HepG2 (cell line): ENCODE data around the gene FNIP2. TPM values are rescaled to one million over a fixed set of nuclear protein-coding genes. Genes with fewer than 3 reads are reported as not detected.

Source experiments
- AGO1 ChIP-seq: fragments of 200-400 bp; formaldehyde crosslinking; IDR thresholded peaks from 2 replicates; pipeline ENCODE4 v1.6.1; 2017; ENCODE audit warnings: mild to moderate bottlenecking, low read depth, low read length, moderate library complexity; ENCODE audit not compliant: poor library complexity, severe bottlenecking
- CEBPB ChIP-seq: IDR thresholded peaks from 2 replicates; pipeline ENCODE4 v1.6.1; 2011; ENCODE audit warnings: low read depth, low read length, improper control_type of control experiment, borderline replicate concordance
- CREBL2 ChIP-seq: sonication (generic); formaldehyde crosslinking; IDR thresholded peaks from 2 replicates; pipeline ENCODE4 v1.8.1; 2023; ENCODE audit warnings: missing genetic modification reagents, mild to moderate bottlenecking, borderline replicate concordance
- DPF2 ChIP-seq: sonication (generic); formaldehyde crosslinking; IDR thresholded peaks from 2 replicates; pipeline ENCODE4 v1.4.0; 2020; ENCODE audit warnings: mild to moderate bottlenecking, low read depth, missing genetic modification reagents, borderline replicate concordance
- ELF1 ChIP-seq: sonication (generic); formaldehyde crosslinking; IDR thresholded peaks from 2 replicates; pipeline ENCODE4 v1.4.0; 2020; ENCODE audit warnings: missing genetic modification reagents
- FOXC1 ChIP-seq: sonication (generic); formaldehyde crosslinking; IDR thresholded peaks from 2 replicates; pipeline ENCODE4 v1.8.0; 2022; ENCODE audit warnings: mild to moderate bottlenecking, missing genetic modification reagents, borderline replicate concordance
- HDAC1 ChIP-seq: sonication (generic); formaldehyde crosslinking; IDR thresholded peaks from 2 replicates; pipeline ENCODE4 v1.5.1; 2020; ENCODE audit warnings: mild to moderate bottlenecking, missing genetic modification reagents
- MED13 ChIP-seq: sonication (generic); formaldehyde crosslinking; IDR thresholded peaks from 2 replicates; pipeline ENCODE4 v1.5.0; 2020; ENCODE audit warnings: missing genetic modification reagents
- USF2 ChIP-seq, 2 experiments: sonication (generic) in 1 of 2; formaldehyde crosslinking in 1 of 2; IDR thresholded peaks; 2 replicates each; pipeline versions ENCODE4 v1.5.1 to v1.6.1; 2011 to 2020; ENCODE audit warnings: borderline replicate concordance in 1 of 2, low read depth in 1 of 2, low read length in 1 of 2, mild to moderate bottlenecking in 1 of 2, missing genetic modification reagents in 1 of 2, moderate library complexity in 1 of 2
- YEATS2 ChIP-seq: sonication (generic); formaldehyde crosslinking; IDR thresholded peaks from 2 replicates; pipeline ENCODE4 v1.4.0; 2020; ENCODE audit warnings: missing genetic modification reagents, borderline replicate concordance
- ZMYM4 ChIP-seq: sonication (generic); formaldehyde crosslinking; IDR thresholded peaks from 2 replicates; pipeline ENCODE4 v1.8.1; 2023; ENCODE audit warnings: mild to moderate bottlenecking, missing genetic modification reagents
- ZNF160 ChIP-seq: sonication (generic); formaldehyde crosslinking; IDR thresholded peaks from 2 replicates; pipeline ENCODE4 v1.8.0; 2022; ENCODE audit warnings: mild to moderate bottlenecking, inconsistent platforms, missing genetic modification reagents
- ZNF17 ChIP-seq: sonication (generic); formaldehyde crosslinking; IDR thresholded peaks from 2 replicates; pipeline ENCODE4 v1.5.0; 2020; ENCODE audit warnings: mild to moderate bottlenecking, missing genetic modification reagents
- ZNF232 ChIP-seq: sonication (generic); formaldehyde crosslinking; IDR thresholded peaks from 2 replicates; pipeline ENCODE4 v1.4.0; 2020; ENCODE audit warnings: missing genetic modification reagents, borderline replicate concordance
- ZNF501 ChIP-seq: sonication (generic); formaldehyde crosslinking; IDR thresholded peaks from 2 replicates; pipeline ENCODE4 v1.5.1; 2020; ENCODE audit warnings: mild to moderate bottlenecking, moderate library complexity, missing genetic modification reagents
- ZNF556 ChIP-seq: sonication (generic); formaldehyde crosslinking; IDR thresholded peaks from 2 replicates; pipeline ENCODE4 v1.4.0; 2020; ENCODE audit warnings: mild to moderate bottlenecking, missing genetic modification reagents, borderline replicate concordance
- ZNF703 ChIP-seq: sonication (generic); formaldehyde crosslinking; IDR thresholded peaks from 2 replicates; pipeline ENCODE4 v1.5.1; 2020; ENCODE audit warnings: missing genetic modification reagents, mild to moderate bottlenecking, moderate library complexity, borderline replicate concordance
- ZSCAN29 ChIP-seq: sonication (generic); formaldehyde crosslinking; conservative IDR thresholded peaks from 2 replicates; pipeline ENCODE4 v1.4.0; 2020; ENCODE audit warnings: mild to moderate bottlenecking, missing genetic modification reagents
- polyA plus RNA-seq, 8 experiments: library from polyadenylated mRNA; depleted of rRNA in 3 of 8; stranded (reverse) in 7 of 8; unstranded in 1 of 8; fragments of >200 nt; fragmentation: Illumina TruSeq in 4 of 8; extraction: Trizol in 4 of 8; gene quantifications; 2 replicates each; pipeline versions ENCODE4 v1.2.1 to v1.2.3, GENCODE V29; 2011 to 2016; ENCODE audit warnings: low read depth in 4 of 8, missing spikeins in 1 of 8, mixed read lengths in 1 of 8; ENCODE audit not compliant: insufficient read depth in 1 of 8
- total RNA-seq, 5 experiments: library from RNA; depleted of rRNA; stranded (reverse); fragments of >200 nt; fragmentation: Illumina TruSeq; extraction: Trizol; gene quantifications; 2 replicates each; pipeline ENCODE4 v1.2.3, GENCODE V29; 2016; ENCODE audit warnings: low read depth in 1 of 5
- TF ChIP-seq, protein P1 (sequence below): sonication (generic); formaldehyde crosslinking; IDR thresholded peaks from 2 replicates; pipeline ENCODE4 v1.8.1; 2022; ENCODE audit warnings: low read depth, mild to moderate bottlenecking, missing genetic modification reagents
- TF ChIP-seq, protein P2 (sequence below): sonication (generic); formaldehyde crosslinking; IDR thresholded peaks from 2 replicates; pipeline ENCODE4 v1.5.0; 2020; ENCODE audit warnings: mild to moderate bottlenecking, missing genetic modification reagents, moderate library complexity

The FNIP2 gene
- total and polyA plus RNA-seq, 2 of the 13 experiments (the other 11 are each of a cell fraction or from before 2014, with no cell fraction given), result 15.5 to 21.0 TPM

- TF ChIP-seq AGO1 (no peak), USF2 (IDR thresholded peaks at IDR 0.05; ENCODE audit: low read depth, low read length) (no peak), USF2 (CRISPR knock-in tag; IDR thresholded peaks at IDR 0.05; ENCODE audit: borderline replicate concordance) (no peak), MED13 (CRISPR knock-in tag) (0 out of 2 replicates have a peak, but pooled peaks have one; percentile 48), YEATS2 (CRISPR knock-in tag) (peak; percentile 77), CREBL2 (0 out of 2 replicates have a peak, but pooled peaks have one; percentile 31), FOXC1 (CRISPR knock-in tag) (peak; percentile 61; the same call in 1 of the 2 replicates), ELF1 (CRISPR knock-in tag) (peak; percentile 95), HDAC1 (CRISPR knock-in tag) (peak; percentile 98), ZSCAN29 (0 out of 2 replicates have a peak, but pooled peaks have one; percentile 16), ZNF232 (CRISPR knock-in tag) (peak; percentile 69; the same call in 1 of the 2 replicates), CEBPB (no peak), ZNF17 (CRISPR knock-in tag) (0 out of 2 replicates have a peak, but pooled peaks have one; percentile 29), DPF2 (no peak), ZNF703 (CRISPR knock-in tag) (no peak), ZMYM4 (CRISPR knock-in tag) (peak; percentile 70; the same call in 1 of the 2 replicates), ZNF160 (peak; percentile 68; the same call in 1 of the 2 replicates), ZNF501 (CRISPR knock-in tag) (peak; percentile 85), ZNF556 (CRISPR knock-in tag) (peak; percentile 82; the same call in 1 of the 2 replicates)
- TF ChIP-seq, protein P1, sequence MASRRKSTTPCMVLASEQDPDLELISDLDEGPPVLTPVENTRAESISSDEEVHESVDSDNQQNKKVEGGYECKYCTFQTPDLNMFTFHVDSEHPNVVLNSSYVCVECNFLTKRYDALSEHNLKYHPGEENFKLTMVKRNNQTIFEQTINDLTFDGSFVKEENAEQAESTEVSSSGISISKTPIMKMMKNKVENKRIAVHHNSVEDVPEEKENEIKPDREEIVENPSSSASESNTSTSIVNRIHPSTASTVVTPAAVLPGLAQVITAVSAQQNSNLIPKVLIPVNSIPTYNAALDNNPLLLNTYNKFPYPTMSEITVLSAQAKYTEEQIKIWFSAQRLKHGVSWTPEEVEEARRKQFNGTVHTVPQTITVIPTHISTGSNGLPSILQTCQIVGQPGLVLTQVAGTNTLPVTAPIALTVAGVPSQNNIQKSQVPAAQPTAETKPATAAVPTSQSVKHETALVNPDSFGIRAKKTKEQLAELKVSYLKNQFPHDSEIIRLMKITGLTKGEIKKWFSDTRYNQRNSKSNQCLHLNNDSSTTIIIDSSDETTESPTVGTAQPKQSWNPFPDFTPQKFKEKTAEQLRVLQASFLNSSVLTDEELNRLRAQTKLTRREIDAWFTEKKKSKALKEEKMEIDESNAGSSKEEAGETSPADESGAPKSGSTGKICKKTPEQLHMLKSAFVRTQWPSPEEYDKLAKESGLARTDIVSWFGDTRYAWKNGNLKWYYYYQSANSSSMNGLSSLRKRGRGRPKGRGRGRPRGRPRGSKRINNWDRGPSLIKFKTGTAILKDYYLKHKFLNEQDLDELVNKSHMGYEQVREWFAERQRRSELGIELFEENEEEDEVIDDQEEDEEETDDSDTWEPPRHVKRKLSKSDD (CRISPR knock-in tag), result no peak
- TF ChIP-seq, protein P2, sequence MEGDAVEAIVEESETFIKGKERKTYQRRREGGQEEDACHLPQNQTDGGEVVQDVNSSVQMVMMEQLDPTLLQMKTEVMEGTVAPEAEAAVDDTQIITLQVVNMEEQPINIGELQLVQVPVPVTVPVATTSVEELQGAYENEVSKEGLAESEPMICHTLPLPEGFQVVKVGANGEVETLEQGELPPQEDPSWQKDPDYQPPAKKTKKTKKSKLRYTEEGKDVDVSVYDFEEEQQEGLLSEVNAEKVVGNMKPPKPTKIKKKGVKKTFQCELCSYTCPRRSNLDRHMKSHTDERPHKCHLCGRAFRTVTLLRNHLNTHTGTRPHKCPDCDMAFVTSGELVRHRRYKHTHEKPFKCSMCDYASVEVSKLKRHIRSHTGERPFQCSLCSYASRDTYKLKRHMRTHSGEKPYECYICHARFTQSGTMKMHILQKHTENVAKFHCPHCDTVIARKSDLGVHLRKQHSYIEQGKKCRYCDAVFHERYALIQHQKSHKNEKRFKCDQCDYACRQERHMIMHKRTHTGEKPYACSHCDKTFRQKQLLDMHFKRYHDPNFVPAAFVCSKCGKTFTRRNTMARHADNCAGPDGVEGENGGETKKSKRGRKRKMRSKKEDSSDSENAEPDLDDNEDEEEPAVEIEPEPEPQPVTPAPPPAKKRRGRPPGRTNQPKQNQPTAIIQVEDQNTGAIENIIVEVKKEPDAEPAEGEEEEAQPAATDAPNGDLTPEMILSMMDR (CRISPR knock-in tag), result 0 out of 2 replicates have a peak, but pooled peaks have one; percentile 9
Measured at GRCh38 chr4:158722917-158723793, 45.7 kb upstream of the FNIP2 start, which contains the start of gene PPID (continued).
